ENCODE data around the gene OTOG.

The OTOG gene

DNA sequence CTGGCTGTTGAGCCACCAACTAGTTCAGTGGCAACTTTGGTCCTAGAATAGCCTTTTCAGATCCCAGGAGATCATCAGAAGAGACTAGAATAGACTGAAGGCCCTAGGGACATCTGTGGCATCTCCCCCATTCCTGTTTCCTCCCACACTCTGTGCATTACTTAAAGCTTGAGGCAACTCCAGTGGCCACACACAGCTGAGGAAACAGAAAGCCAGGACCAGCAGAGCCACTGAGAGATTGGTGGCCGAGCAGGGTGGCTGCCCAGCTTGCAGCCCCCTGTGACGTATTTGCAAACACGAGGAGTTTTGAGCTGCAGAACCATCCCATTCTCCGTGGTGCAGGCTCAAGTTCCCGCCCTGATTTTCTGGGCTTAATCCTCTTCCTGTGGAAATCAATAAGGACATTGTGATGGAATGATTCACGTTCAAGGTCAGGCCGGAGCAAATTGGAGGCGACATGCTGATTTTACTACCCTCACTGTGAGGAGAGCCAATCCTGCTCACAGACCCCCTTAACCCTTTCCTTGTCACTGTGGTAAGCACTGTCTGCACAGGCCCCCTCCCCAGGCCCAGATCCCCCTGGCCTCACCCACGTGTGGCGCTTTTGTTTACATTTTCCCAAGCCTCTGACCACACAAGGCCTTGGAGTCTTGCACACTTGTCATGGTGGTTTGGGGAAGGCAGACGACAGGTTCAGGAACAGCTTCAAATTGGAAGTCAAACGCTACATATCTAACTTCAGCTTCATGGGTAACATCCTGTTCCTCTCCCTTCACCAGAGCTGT, 103.3 kb downstream of the OTOG start:
- TF ChIP-seq, protein P1, sequence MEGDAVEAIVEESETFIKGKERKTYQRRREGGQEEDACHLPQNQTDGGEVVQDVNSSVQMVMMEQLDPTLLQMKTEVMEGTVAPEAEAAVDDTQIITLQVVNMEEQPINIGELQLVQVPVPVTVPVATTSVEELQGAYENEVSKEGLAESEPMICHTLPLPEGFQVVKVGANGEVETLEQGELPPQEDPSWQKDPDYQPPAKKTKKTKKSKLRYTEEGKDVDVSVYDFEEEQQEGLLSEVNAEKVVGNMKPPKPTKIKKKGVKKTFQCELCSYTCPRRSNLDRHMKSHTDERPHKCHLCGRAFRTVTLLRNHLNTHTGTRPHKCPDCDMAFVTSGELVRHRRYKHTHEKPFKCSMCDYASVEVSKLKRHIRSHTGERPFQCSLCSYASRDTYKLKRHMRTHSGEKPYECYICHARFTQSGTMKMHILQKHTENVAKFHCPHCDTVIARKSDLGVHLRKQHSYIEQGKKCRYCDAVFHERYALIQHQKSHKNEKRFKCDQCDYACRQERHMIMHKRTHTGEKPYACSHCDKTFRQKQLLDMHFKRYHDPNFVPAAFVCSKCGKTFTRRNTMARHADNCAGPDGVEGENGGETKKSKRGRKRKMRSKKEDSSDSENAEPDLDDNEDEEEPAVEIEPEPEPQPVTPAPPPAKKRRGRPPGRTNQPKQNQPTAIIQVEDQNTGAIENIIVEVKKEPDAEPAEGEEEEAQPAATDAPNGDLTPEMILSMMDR (conservative IDR thresholded peaks at IDR 0.05; ENCODE audit: low read length) = no peak
- peak; percentile 9 for DNase-seq (ENCODE audit: low read depth)
- no peak overlapping the region for H3K4me3 ChIP-seq (ENCODE audit: low read length)

DNA sequence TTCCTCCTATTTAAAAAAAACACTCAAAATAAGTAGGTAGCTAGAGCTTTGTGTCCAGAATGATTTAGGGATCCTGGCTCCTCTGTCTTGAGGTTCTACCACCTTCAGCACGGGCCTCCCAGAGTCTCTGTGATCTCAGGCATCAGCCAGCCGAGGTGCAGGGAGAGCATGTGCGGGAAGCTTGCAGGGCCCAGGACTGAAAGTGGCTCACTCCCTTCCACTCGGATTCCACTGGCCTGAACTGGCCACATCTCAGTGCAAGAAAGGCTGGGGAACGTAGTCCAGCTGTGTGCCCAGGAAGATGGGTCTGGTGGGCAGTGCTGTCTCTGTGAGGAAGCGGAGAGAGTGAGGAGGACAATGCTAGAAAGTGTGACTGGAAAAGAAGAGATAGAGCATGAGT, 104.0 kb downstream of the OTOG start:
- TF ChIP-seq, protein P1 (conservative IDR thresholded peaks at IDR 0.05; ENCODE audit: low read length) = no peak
- DNase-seq (ENCODE audit: low read depth) = no peak
- H3K4me3 ChIP-seq (ENCODE audit: low read length) = no peak overlapping the region

- H3K4me3 ChIP-seq (ENCODE audit: low read length) = no peak overlapping the region
- TF ChIP-seq, protein P1 (conservative IDR thresholded peaks at IDR 0.05; ENCODE audit: low read length) = no peak
- DNase-seq (ENCODE audit: low read depth) = no peak
These were observed 104.6 kb downstream of the OTOG start for GRCh38 chr11:17651681-17652080.

DNA sequence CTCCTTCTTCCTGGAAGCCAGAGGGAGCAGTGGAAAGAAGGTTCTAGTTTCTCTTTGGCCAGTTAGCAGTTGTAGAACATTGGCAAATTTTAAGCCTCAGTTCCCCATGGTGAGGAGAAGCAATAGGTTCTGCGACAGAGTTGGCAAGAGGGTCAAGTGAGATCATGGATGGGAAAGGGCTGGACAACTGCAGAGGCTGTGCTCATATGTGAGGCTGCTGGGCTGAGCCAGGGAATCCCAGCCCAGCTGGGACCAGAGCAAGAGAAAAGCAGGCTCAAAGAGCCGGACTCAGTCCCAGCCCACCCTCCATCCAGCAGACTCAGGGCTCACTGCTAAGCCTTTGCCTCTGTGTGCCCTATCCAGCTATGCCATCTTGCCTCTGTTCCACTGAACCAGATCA, 105.5 kb downstream of the OTOG start:
- no peak for DNase-seq (ENCODE audit: low read depth)
- TF ChIP-seq, protein P1 (conservative IDR thresholded peaks at IDR 0.05; ENCODE audit: low read length) = no peak
- no peak overlapping the region for H3K4me3 ChIP-seq (ENCODE audit: low read length)

- TF ChIP-seq, protein P1 (conservative IDR thresholded peaks at IDR 0.05; ENCODE audit: low read length) = no peak
- no peak for DNase-seq (ENCODE audit: low read depth)
- H3K4me3 ChIP-seq (ENCODE audit: low read length) = no peak overlapping the region
These were observed 106.6 kb downstream of the OTOG start for GRCh38 chr11:17653611-17654010.

DNA sequence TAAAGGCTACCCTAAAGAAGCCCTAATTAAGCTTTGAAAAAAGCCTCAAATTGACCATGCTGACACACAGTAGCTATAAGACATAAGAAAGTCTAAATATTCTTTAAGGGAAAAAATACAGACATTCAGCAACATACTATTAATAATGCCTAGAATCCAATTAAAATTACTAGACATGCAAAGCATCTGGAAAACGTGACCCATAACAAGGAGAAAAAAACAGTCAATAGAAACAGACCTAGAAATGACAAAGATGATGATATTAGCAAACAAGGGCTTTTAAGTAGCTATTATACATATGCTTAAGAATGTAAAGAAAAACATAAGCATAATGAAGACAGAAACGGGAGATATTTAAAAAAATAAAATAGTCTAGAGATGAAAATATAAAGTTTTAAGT, 108.6 kb downstream of the OTOG start:
- no peak overlapping the region for H3K4me3 ChIP-seq (ENCODE audit: low read length)
- TF ChIP-seq, protein P1 (conservative IDR thresholded peaks at IDR 0.05; ENCODE audit: low read length) = no peak
- DNase-seq (ENCODE audit: low read depth) = no peak

- TF ChIP-seq, protein P1 (conservative IDR thresholded peaks at IDR 0.05; ENCODE audit: low read length) = no peak
These were observed 111.2 kb downstream of the OTOG start for GRCh38 chr11:17658211-17658610.

More at GRCh38 chr11:17658211-17658610, 111.2 kb downstream of the OTOG start:
- no peak overlapping the region for H3K4me3 ChIP-seq (ENCODE audit: low read length)
- DNase-seq (ENCODE audit: low read depth) = no peak
